ENCODE results near the gene MANBA. TPM values are rescaled to one million over a fixed set of nuclear protein-coding genes. Genes with fewer than 3 reads are reported as not detected.
A peak's percentile ranks its signal among the peaks of the same experiment; 100 is the strongest.

The MANBA gene
- 10 to 100 TPM; 26.2 to 31.0 (median 27.7) TPM for total RNA-seq

- Histone ChIP-seq H3K27ac (peak within 1 kb of the TSS; percentile 21 to 89 (median 86)), H3K4me1 (peaks cover 0 to 26% (median 5%) of the 10 kb centered on the region in 3 donors), H3K27me3 (no peaks in the 10 kb centered on the region), H3K9me3 (no peaks in the 10 kb centered on the region), H3K4me3 (peak within 1 kb of the TSS; percentile 78 to 88), H3K36me3 (no peaks in the 10 kb centered on the region)
- WGBS, 2 donors (ENCODE audit: low coverage in 1 of 2), result 0% methylated on average over 2 of the region's 60 CpGs; no CpG with 5 or more reads in 1 of the 2 donors
- TF ChIP-seq EP300 (IDR thresholded peaks at IDR 0.05) (no peak), CTCF (IDR thresholded peaks at IDR 0.05) (peak in 1 of 4 experiments; percentile 9), POLR2A (IDR thresholded peaks at IDR 0.05) (peak; percentile 42 to 62), POLR2AphosphoS5 (IDR thresholded peaks at IDR 0.05) (peak; percentile 52)
- ATAC-seq, result peak; percentile 97
Measured at GRCh38 chr4:102760645-102761295, at the start of gene MANBA. Gene MANBA, minus strand, starts transcription at chr4:102760968. Its CDS starts 74 bp downstream, at chr4:102760894.

GRCh38 chr4:102809691-102810090 is 48.9 kb upstream of the MANBA start:
- no peak for ATAC-seq
- H3K27me3 ChIP-seq, result no peaks in the 10 kb centered on the region
- no peak overlapping the region for H3K27ac ChIP-seq
- no peak overlapping the region for H3K4me3 ChIP-seq
- peaks cover 7 to 91% (median 21%) of the 10 kb centered on the region in 3 donors for H3K4me1 ChIP-seq
- H3K36me3 ChIP-seq, result peaks cover 0 to 36% of the 10 kb centered on the region in 2 donors
- 74 to 82% methylated on average over 2 of the region's 2 CpGs for WGBS, 2 donors (ENCODE audit: low coverage in 1 of 2)
- no peaks in the 10 kb centered on the region for H3K9me3 ChIP-seq
- no peak for TF ChIP-seq EP300 (IDR thresholded peaks at IDR 0.05)
- no peak for TF ChIP-seq CTCF (IDR thresholded peaks at IDR 0.05)
- no peak for TF ChIP-seq POLR2AphosphoS5 (IDR thresholded peaks at IDR 0.05)
- no peak for TF ChIP-seq POLR2A (IDR thresholded peaks at IDR 0.05)

GRCh38 chr4:102809190-102809589 is 48.4 kb upstream of the MANBA start:
- peaks cover 7 to 86% (median 21%) of the 10 kb centered on the region in 3 donors for H3K4me1 ChIP-seq
- H3K27me3 ChIP-seq, result no peaks in the 10 kb centered on the region
- no peak for ATAC-seq
- TF ChIP-seq EP300 (IDR thresholded peaks at IDR 0.05) (no peak), POLR2AphosphoS5 (IDR thresholded peaks at IDR 0.05) (no peak), POLR2A (IDR thresholded peaks at IDR 0.05) (no peak), CTCF (IDR thresholded peaks at IDR 0.05) (no peak)
- 58 to 68% methylated on average over 2 to 3 of the region's 3 CpGs for WGBS, 2 donors (ENCODE audit: low coverage in 1 of 2)
- no peak overlapping the region for H3K4me3 ChIP-seq
- H3K36me3 ChIP-seq, result peaks cover 0 to 41% of the 10 kb centered on the region in 2 donors
- H3K9me3 ChIP-seq, result no peaks in the 10 kb centered on the region
- no peak overlapping the region for H3K27ac ChIP-seq

GRCh38 chr4:102808009-102808408 is 47.2 kb upstream of the MANBA start:
- peaks cover 4 to 74% (median 16%) of the 10 kb centered on the region in 3 donors for H3K4me1 ChIP-seq
- ATAC-seq, result no peak
- H3K27ac ChIP-seq, result no peak overlapping the region
- H3K9me3 ChIP-seq, result no peaks in the 10 kb centered on the region
- 46 to 61% methylated on average over 2 of the region's 2 CpGs for WGBS, 2 donors (ENCODE audit: low coverage in 1 of 2)
- H3K36me3 ChIP-seq, result peaks cover 0 to 51% of the 10 kb centered on the region in 2 donors
- H3K27me3 ChIP-seq, result no peaks in the 10 kb centered on the region
- TF ChIP-seq EP300 (IDR thresholded peaks at IDR 0.05) (no peak), CTCF (IDR thresholded peaks at IDR 0.05) (no peak), POLR2A (IDR thresholded peaks at IDR 0.05) (no peak), POLR2AphosphoS5 (IDR thresholded peaks at IDR 0.05) (no peak)
- H3K4me3 ChIP-seq, result no peak overlapping the region

- Histone ChIP-seq H3K4me1 (peaks cover 4 to 68% (median 16%) of the 10 kb centered on the region in 3 donors), H3K27ac (no peak overlapping the region), H3K4me3 (no peak overlapping the region), H3K27me3 (no peaks in the 10 kb centered on the region), H3K36me3 (peaks cover 0 to 58% of the 10 kb centered on the region in 2 donors), H3K9me3 (no peaks in the 10 kb centered on the region)
- TF ChIP-seq POLR2AphosphoS5 (IDR thresholded peaks at IDR 0.05) (no peak), CTCF (IDR thresholded peaks at IDR 0.05) (no peak), POLR2A (IDR thresholded peaks at IDR 0.05) (no peak), EP300 (IDR thresholded peaks at IDR 0.05) (no peak)
- WGBS, 2 donors (ENCODE audit: low coverage in 1 of 2), result 82 to 92% methylated on average over 1 of the region's 1 CpG
- no peak for ATAC-seq
Measured at GRCh38 chr4:102807345-102807744, 46.6 kb upstream of the MANBA start.

All from gastroesophageal sphincter (tissue), 4 donors.